ENCODE results near the gene RPL18A.

The RPL18A gene

GRCh38 chr19:17842663-17843291, 16.9 kb upstream of the RPL18A start:
- no peak for DNase-seq

GRCh38 chr19:17843292-17843827, 16.4 kb upstream of the RPL18A start:
- no peak for DNase-seq

GRCh38 chr19:17843908-17844490, 15.7 kb upstream of the RPL18A start:
- DNase-seq: no peak

- DNase-seq: no peak
These were observed 13.6 kb upstream of the RPL18A start for GRCh38 chr19:17846146-17846545.

- no peak for DNase-seq
These were observed 12.0 kb upstream of the RPL18A start, which contains the start of gene JAK3 for GRCh38 chr19:17847538-17848366. Gene JAK3, minus strand, starts transcription at chr19:17847982. Its CDS starts 3,565 bp downstream, at chr19:17844417.

GRCh38 chr19:17848595-17849292, 11.0 kb upstream of the RPL18A start:
- DNase-seq: no peak

GRCh38 chr19:17854061-17854460, 5.6 kb upstream of the RPL18A start:
- DNase-seq: no peak

- no peak for DNase-seq
These were observed 4.2 kb upstream of the RPL18A start for GRCh38 chr19:17855280-17856152.

- no peak for DNase-seq
These were observed 752 bp downstream of the RPL18A start for GRCh38 chr19:17860331-17860992.

GRCh38 chr19:17860993-17861360, 1.3 kb downstream of the RPL18A start:
- DNase-seq: no peak

GRCh38 chr19:17861542-17862402, 2.1 kb downstream of the RPL18A start:
- DNase-seq: no peak

GRCh38 chr19:17862711-17863519, 3.2 kb downstream of the RPL18A start:
- DNase-seq: no peak

GRCh38 chr19:17863520-17864182, 3.9 kb downstream of the RPL18A start:
- no peak for DNase-seq

- no peak for DNase-seq
These were observed 5.9 kb downstream of the RPL18A start for GRCh38 chr19:17865364-17866311.

GRCh38 chr19:17866312-17866963, 6.7 kb downstream of the RPL18A start:
- DNase-seq: no peak

GRCh38 chr19:17866964-17867486, 7.3 kb downstream of the RPL18A start:
- no peak for DNase-seq

- DNase-seq: no peak
These were observed 9.0 kb downstream of the RPL18A start for GRCh38 chr19:17868669-17869068.

Data from NCI-H1417 treated with DMSO at 0.1 percent for 48 hours (cell line).